Left ventricle myocardium inferior (tissue), 1 donor: Measurements from ENCODE around the gene OPTN. TPM values are rescaled to one million over a fixed set of nuclear protein-coding genes. Genes with fewer than 3 reads are reported as not detected.

Experiments used
- DNase-seq: peaks from one replicate; pipeline ENCODE4 v3.0.0-alpha.2; 2020
- H3K27ac ChIP-seq: fragments of 200-600 bp; replicated peaks from 2 replicates; pipeline ENCODE4 v1.8.0; 2021
- H3K27me3 ChIP-seq: fragments of 200-600 bp; 2 replicates; pipeline ENCODE4 v1.8.0; 2021; ENCODE audit warnings: low read depth
- H3K36me3 ChIP-seq: fragments of 200-600 bp; 2 replicates; pipeline ENCODE4 v1.8.0; 2021
- H3K4me1 ChIP-seq: fragments of 200-600 bp; 2 replicates; pipeline ENCODE4 v1.8.0; 2021
- H3K4me3 ChIP-seq: fragments of 200-600 bp; 2 replicates; pipeline ENCODE4 v1.8.0; 2021; ENCODE audit warnings: mild to moderate bottlenecking, moderate library complexity
- H3K9me3 ChIP-seq: fragments of 200-600 bp; replicated peaks from 2 replicates; pipeline ENCODE4 v1.8.0; 2021
- intact Hi-C: fragments of 100-400 bp; cut with micrococcal nuclease; formaldehyde crosslinking; loops from one replicate; pipeline ENCODE4 v1.11.0; 2022
- total RNA-seq: library from RNA; stranded (reverse); fragmentation: NEBNext Ultra II Directional; extraction: Animal tissue kit (Norgen Biotek cat#: 25700); gene quantifications from one replicate; pipeline ENCODE4 v1.2.1, GENCODE V29; 2021
- TF ChIP-seq, protein P1 (sequence below): fragments of 200-600 bp; IDR thresholded peaks from 2 replicates; pipeline ENCODE4 v1.8.0; 2021; ENCODE audit warnings: antibody characterized with exemption, mild to moderate bottlenecking, borderline replicate concordance
- donor health status: DM: no; HTN: yes; CAD: no; lungs with severe emphysema.

Gene OPTN
- total RNA-seq, 1 donor from 2014 or later = 129 TPM

DNA sequence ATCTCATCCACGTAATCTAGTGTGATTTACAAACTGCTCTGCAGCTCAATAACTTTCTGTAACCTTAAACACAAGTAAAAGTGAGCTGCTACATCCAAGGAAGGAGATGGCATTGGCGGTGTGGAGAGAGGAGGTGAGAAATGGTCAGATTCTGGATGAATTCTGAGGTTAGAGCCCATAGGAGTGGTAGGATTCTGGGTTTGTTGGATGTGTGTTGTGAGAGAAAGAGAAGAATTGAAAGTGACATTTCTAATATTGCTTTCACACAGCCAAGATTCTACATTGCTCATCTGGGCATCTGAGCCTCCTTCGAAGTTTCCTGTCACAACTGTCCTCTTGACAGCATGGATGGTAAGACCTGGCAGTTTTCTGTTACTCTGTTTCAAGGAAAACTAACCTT is 63.9 kb downstream of the OPTN start:
- TF ChIP-seq, protein P1, sequence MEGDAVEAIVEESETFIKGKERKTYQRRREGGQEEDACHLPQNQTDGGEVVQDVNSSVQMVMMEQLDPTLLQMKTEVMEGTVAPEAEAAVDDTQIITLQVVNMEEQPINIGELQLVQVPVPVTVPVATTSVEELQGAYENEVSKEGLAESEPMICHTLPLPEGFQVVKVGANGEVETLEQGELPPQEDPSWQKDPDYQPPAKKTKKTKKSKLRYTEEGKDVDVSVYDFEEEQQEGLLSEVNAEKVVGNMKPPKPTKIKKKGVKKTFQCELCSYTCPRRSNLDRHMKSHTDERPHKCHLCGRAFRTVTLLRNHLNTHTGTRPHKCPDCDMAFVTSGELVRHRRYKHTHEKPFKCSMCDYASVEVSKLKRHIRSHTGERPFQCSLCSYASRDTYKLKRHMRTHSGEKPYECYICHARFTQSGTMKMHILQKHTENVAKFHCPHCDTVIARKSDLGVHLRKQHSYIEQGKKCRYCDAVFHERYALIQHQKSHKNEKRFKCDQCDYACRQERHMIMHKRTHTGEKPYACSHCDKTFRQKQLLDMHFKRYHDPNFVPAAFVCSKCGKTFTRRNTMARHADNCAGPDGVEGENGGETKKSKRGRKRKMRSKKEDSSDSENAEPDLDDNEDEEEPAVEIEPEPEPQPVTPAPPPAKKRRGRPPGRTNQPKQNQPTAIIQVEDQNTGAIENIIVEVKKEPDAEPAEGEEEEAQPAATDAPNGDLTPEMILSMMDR = no peak
- Histone ChIP-seq H3K4me3 (no peak overlapping the region), H3K4me1 (peaks cover 15% of the 10 kb centered on the region), H3K27me3 (no peaks in the 10 kb centered on the region), H3K27ac (no peak overlapping the region), H3K9me3 (no peaks in the 10 kb centered on the region), H3K36me3 (no peaks in the 10 kb centered on the region)
- DNase-seq = no peak
- intact Hi-C loops = loop anchor here (10.0 kb wide), 1 partner anchor 121 kb away; no protein-coding TSS in a partner anchor

DNA sequence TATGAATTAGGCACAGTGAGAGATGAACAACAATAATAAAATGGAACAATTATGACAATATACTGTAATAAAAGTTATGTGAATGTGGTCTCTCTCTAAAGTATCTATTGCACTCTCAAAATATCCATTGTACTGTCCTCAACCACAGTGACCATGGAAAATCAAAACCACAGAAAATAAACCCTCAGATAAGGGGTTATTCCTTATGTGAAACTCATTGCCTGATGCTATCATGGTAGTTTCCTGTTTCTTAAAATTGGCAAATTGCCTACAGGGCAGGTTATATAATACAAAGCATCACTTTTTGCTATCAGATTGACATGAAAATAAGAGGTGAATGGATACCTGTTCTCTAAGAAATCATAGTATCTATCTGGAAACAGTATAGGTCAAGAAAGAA is 65.2 kb downstream of the OPTN start:
- intact Hi-C loops = loop anchor here (10.0 kb wide), 1 partner anchor 120 kb away; no protein-coding TSS in a partner anchor
- H3K4me1 ChIP-seq = peaks cover 15% of the 10 kb centered on the region

DNA sequence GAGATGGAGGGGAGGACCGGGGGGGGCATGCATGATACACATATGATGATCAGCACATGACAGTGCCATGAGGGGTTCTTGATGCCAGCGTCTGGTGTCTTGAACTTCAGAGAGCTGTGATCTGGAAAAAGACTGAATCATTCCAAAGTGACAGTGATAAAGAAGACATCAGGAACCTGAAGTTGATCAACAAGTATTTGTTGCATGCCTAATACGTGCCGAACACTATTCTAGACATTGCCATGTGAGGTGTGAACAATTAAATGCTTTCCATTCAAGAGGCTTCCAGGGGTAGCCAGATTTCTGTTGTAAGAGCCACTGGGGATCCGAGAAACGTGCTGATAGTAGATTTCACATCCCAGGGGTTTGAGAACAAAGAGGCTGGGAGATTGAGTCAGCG is 67.6 kb downstream of the OPTN start:
- Histone ChIP-seq H3K27ac (no peak overlapping the region), H3K9me3 (no peaks in the 10 kb centered on the region), H3K4me1 (no peaks in the 10 kb centered on the region), H3K27me3 (no peaks in the 10 kb centered on the region), H3K36me3 (no peaks in the 10 kb centered on the region), H3K4me3 (no peak overlapping the region)
- TF ChIP-seq, protein P1 = no peak
- intact Hi-C loops = loop anchor here (10.0 kb wide), 1 partner anchor 117 kb away; no protein-coding TSS in a partner anchor
- DNase-seq = no peak

More for the DNA sequence above, 65.2 kb downstream of the OPTN start:
- Histone ChIP-seq H3K4me3 (no peak overlapping the region), H3K9me3 (no peaks in the 10 kb centered on the region), H3K27me3 (no peaks in the 10 kb centered on the region), H3K36me3 (no peaks in the 10 kb centered on the region), H3K27ac (no peak overlapping the region)
- DNase-seq = no peak
- TF ChIP-seq, protein P1 = no peak

DNA sequence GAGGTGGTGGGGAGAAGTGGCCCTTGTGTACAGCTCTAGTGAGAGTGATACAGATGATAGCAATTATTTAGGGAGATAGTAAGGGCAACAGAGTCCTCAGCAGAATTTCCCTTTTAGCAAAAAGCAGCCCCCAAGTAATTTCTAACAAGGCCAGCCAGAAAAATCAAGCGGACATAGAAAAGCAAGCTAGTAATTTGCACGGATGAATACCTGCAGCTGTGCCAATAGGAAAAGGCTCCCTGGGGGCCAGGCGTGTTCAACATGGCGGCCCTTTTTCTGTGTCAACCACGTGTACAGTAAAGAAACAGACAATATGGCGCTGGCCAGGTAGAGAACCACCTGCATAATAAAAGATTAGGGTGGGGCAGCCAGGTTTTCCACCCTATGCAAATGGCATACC is 68.8 kb downstream of the OPTN start:
- TF ChIP-seq, protein P1 = no peak
- no peak for DNase-seq
- Histone ChIP-seq H3K9me3 (no peaks in the 10 kb centered on the region), H3K36me3 (no peaks in the 10 kb centered on the region), H3K27me3 (no peaks in the 10 kb centered on the region), H3K4me3 (no peak overlapping the region), H3K4me1 (no peaks in the 10 kb centered on the region), H3K27ac (no peak overlapping the region)
- intact Hi-C loops = loop anchor here (10.0 kb wide), 1 partner anchor 116 kb away; no protein-coding TSS in a partner anchor

DNA sequence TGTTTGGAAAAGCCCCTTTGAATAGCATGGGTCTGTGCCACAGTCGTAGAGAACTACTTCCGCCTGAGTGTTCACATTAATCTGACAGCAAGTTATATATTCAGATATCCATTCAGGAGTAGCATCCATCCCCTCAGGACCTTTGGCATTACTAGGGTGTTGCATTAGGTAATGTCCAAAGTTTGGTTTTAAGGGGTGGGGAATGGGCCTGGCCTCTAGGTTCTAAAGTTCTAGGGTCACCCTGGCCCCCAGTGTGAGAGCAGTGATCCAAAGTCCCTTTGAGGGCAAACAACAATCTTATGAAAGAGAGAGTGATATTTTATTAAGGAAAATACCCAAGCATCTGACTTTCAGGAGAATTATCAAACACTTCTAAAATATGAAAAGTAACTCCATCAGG is 73.7 kb downstream of the OPTN start:
- TF ChIP-seq, protein P1 = no peak
- DNase-seq = no peak
- H3K27me3 ChIP-seq = no peaks in the 10 kb centered on the region
- no peak overlapping the region for H3K4me3 ChIP-seq
- no peaks in the 10 kb centered on the region for H3K9me3 ChIP-seq
- intact Hi-C loops = no loop called here
- H3K27ac ChIP-seq = no peak overlapping the region
- H3K4me1 ChIP-seq = no peaks in the 10 kb centered on the region
- no peaks in the 10 kb centered on the region for H3K36me3 ChIP-seq
